Epithelial cell of esophagus (primary cell): Measurements from ENCODE around the gene CLTCL1.

Experiments used
- DNase-seq: peaks from one replicate; pipeline ENCODE4 v3.0.0; 2010; ENCODE audit warnings: low read depth
- H3K4me3 ChIP-seq: 2 replicates; pipeline ENCODE4 v1.5.1; 2011; ENCODE audit warnings: mild to moderate bottlenecking, low read length, control low read depth
- CTCF ChIP-seq: IDR thresholded peaks from 2 replicates; pipeline ENCODE4 v1.5.1; 2011; ENCODE audit warnings: low read depth, mild to moderate bottlenecking, low read length, control low read depth, inconsistent platforms; ENCODE audit not compliant: insufficient read depth; ENCODE audit errors: missing control alignments

The CLTCL1 gene

DNA sequence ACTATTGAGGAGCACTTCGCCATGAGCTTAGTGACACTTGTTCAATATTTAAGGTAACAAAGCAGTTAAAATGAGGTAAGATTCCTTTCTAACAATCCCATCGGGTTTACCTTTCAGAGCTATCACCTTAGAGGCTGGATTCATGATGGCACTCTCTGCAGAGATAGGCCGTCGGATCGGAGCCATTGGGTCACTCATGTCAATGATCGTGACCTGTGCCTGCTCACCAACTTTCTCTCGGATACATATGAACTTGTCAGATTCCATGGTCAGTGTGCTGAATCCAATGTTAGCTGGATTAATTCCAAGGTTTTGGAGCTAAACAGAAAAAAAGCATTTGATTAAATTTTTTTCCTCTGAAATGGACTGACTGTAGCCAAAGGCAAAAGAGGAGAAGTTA lies 16.0 kb downstream of the CLTCL1 start:
- no peak for TF ChIP-seq CTCF
- DNase-seq = no peak
- no peak overlapping the region for H3K4me3 ChIP-seq

DNA sequence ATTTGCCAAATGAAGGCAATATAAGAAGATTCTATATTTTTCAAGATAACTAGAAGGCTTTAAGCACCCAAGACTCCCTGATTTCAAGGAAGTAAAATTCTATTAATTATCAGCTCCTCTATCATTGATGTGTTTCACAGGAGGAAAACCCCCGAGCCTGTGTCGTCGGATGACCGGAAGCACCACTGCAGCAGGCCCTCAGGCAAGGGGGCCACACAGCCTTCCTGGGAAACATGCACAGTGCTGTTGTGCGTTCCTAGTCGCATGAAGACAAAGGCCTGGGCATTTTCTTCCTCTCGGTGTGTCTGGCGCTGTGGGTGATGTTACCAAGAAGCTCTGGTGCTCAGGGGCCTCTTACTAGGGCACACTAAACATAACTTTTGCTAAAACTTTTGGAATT lies 16.4 kb downstream of the CLTCL1 start:
- DNase-seq = no peak
- no peak overlapping the region for H3K4me3 ChIP-seq
- no peak for TF ChIP-seq CTCF

DNA sequence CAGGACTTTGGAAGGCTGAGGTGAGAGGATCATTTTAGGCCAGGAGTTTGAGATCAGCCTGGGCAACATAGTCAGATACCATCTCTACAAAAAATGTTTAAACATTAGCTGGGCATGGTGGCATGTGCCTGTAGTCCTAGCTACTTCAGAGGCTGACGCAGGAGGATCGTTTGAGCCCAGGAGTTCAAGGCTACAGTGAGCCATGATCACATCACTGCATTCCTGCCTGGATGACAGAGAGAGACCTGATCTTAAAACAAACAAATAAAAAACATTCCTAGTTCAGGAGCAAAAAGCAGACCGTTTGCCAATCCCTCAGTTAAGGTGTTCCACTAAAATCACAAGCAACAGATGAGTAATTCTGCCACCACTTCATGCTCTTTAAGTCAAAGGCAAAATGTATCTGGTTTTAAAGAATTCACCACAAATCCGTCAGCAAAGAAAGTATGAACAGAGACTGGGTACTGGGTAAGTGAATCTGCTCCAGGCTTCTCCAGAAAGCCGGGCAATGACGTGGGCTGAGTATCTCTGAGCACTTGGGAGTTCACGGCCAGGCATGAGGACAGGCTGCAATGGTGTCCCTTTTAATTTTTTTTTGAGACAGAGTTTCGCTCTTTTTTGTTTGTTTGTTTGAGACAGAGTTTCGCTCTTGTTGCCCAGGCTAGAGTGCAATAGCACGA lies 19.5 kb downstream of the CLTCL1 start:
- no peak for TF ChIP-seq CTCF
- H3K4me3 ChIP-seq = no peak overlapping the region
- peak; percentile 80 for DNase-seq

DNA sequence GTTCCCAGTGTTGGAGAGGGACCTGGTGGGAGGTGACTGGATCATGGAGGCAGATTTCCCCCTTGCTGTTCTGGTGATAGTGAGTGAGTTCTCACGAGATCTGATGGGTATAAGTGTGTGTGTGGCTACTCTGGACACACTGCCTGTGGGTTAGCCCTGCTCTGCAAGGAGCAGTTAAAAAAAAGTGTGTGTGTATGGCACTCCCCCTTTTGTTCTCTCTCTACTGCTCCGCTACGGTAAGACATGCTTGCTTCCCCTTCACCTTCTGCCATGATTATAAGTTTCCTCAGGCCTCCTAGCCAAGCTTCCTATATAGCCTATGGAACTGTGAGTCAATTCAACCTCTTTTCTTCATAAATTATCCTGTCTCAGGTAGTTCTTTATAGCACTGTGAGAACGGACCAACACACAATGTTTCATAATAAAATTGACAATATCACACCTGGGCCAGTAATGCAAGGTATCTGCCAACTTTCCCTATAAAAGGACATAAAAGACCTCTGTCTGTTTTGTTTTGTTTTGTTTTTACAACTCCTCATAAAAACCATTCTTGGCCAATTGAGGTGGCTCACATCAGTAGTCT lies 20.2 kb downstream of the CLTCL1 start:
- no peak for TF ChIP-seq CTCF
- no peak for DNase-seq

GRCh38 chr22:19270873-19271272 lies 20.6 kb downstream of the CLTCL1 start:
- DNase-seq = no peak
- H3K4me3 ChIP-seq = no peak overlapping the region
- TF ChIP-seq CTCF = no peak

More for the DNA sequence above, 20.2 kb downstream of the CLTCL1 start:
- no peak overlapping the region for H3K4me3 ChIP-seq

DNA sequence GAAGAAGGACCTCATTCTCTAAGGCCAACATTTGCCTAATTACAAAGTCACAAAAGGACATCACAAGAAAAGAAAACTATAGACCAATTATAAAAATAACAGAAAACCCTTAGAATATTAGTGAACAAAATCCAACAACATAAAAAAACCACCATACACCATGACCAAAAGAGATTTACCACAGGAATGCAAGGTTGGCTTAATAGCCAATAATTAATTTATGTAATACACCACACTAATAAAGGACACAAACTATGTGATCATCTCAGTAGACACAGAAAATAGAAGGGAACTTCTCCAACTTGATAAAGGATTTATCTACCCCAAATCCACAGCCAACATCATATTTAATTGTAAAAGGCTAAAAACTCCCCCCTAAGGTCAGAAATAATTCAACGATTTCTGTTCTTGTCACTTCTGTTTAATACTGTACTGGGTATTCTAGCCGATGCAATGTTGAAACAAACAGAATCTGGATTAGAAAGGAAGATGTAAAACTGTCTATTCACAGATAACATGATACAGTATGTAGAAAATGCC lies 24.9 kb downstream of the CLTCL1 start:
- DNase-seq = no peak
- no peak overlapping the region for H3K4me3 ChIP-seq
- no peak for TF ChIP-seq CTCF
